ENCODE measurements around the gene MSH5. TPM values are rescaled to one million over a fixed set of nuclear protein-coding genes. Genes with fewer than 3 reads are reported as not detected.
A peak's percentile ranks its signal among the peaks of the same experiment; 100 is the strongest.

The MSH5 gene
- total and polyA plus RNA-seq, 2 of the 13 experiments (the other 11 are each of a cell fraction or from before 2014, with no cell fraction given), result 10.2 to 38.7 TPM

DNA sequence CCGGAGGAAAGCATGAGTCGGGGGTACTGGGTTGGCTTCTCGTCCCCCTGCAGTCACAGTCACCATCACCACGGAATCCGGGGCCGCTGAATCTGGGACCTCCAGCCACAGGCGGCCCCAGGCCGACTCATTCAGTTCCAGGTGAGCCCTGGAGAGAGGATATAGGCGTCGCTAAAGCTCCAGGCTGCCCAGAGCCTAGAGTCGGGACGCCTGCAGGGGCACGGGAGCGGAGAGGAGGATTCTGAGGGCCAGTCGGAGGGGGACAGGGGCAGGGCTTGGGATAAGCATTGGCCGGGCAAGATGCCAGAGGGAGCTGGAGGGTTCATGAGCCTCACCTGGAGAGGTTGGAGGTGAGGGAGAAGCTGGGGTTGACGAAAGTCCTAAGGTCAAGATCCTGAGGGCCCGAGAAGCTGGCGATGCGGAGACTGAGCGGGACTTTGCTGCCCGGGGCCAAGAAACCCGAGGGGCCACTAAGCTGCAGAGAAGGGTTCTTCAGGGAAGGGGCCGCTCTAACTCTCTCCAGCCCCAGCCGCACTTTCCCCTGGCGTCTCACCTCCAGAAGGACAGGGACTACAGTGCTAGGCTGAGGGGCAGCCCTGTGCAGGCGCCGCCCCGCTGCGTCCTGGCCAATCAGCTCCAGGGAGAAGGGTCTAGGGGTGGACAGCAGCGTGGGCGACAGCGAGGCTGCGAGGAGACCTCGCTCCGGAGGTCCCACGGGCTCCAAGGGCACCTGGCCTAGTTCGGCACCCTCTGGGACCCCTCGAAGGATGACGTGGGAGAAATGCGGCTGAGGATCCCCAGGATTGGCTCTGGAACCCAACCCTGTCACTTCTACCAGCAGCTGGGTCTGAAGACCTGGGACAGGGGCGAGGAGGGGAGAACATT is 26.3 kb downstream of the MSH5 start (continued):
- TF ChIP-seq, protein P1, sequence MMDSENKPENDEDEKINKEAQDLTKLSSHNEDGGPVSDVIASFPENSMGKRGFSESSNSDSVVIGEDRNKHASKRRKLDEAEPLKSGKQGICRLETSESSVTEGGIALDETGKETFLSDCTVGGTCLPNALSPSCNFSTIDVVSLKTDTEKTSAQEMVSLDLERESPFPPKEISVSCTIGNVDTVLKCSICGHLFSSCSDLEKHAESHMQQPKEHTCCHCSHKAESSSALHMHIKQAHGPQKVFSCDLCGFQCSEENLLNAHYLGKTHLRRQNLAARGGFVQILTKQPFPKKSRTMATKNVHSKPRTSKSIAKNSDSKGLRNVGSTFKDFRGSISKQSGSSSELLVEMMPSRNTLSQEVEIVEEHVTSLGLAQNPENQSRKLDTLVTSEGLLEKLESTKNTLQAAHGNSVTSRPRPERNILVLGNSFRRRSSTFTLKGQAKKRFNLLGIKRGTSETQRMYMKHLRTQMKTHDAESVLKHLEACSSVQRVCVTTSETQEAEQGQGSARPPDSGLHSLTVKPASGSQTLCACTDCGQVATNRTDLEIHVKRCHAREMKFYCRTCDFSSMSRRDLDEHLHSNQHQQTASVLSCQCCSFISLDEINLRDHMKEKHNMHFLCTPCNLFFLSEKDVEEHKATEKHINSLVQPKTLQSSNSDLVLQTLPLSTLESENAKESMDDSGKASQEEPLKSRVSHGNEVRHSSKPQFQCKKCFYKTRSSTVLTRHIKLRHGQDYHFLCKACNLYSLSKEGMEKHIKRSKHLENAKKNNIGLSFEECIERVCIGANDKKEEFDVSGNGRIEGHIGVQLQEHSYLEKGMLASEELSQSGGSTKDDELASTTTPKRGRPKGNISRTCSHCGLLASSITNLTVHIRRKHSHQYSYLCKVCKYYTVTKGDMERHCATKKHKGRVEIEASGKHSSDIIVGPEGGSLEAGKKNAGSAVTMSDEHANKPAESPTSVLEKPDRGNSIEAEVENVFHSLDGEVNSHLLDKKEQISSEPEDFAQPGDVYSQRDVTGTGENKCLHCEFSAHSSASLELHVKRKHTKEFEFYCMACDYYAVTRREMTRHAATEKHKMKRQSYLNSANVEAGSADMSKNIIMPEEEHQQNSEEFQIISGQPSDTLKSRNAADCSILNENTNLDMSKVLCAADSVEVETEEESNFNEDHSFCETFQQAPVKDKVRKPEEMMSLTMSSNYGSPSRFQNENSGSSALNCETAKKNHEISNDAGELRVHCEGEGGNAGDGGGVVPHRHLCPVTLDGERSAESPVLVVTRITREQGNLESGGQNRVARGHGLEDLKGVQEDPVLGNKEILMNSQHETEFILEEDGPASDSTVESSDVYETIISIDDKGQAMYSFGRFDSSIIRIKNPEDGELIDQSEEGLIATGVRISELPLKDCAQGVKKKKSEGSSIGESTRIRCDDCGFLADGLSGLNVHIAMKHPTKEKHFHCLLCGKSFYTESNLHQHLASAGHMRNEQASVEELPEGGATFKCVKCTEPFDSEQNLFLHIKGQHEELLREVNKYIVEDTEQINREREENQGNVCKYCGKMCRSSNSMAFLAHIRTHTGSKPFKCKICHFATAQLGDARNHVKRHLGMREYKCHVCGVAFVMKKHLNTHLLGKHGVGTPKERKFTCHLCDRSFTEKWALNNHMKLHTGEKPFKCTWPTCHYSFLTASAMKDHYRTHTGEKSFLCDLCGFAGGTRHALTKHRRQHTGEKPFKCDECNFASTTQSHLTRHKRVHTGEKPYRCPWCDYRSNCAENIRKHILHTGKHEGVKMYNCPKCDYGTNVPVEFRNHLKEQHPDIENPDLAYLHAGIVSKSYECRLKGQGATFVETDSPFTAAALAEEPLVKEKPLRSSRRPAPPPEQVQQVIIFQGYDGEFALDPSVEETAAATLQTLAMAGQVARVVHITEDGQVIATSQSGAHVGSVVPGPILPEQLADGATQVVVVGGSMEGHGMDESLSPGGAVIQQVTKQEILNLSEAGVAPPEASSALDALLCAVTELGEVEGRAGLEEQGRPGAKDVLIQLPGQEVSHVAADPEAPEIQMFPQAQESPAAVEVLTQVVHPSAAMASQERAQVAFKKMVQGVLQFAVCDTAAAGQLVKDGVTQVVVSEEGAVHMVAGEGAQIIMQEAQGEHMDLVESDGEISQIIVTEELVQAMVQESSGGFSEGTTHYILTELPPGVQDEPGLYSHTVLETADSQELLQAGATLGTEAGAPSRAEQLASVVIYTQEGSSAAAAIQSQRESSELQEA (CRISPR knock-in tag; IDR thresholded peaks at IDR 0.05; ENCODE audit: not compliant biosample characterization), result peak; percentile 88
- TF ChIP-seq, protein P2, sequence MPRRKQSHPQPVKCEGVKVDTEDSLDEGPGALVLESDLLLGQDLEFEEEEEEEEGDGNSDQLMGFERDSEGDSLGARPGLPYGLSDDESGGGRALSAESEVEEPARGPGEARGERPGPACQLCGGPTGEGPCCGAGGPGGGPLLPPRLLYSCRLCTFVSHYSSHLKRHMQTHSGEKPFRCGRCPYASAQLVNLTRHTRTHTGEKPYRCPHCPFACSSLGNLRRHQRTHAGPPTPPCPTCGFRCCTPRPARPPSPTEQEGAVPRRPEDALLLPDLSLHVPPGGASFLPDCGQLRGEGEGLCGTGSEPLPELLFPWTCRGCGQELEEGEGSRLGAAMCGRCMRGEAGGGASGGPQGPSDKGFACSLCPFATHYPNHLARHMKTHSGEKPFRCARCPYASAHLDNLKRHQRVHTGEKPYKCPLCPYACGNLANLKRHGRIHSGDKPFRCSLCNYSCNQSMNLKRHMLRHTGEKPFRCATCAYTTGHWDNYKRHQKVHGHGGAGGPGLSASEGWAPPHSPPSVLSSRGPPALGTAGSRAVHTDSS (CRISPR knock-in tag; conservative IDR thresholded peaks at IDR 0.05), result no peak
- TF ChIP-seq, protein P3, sequence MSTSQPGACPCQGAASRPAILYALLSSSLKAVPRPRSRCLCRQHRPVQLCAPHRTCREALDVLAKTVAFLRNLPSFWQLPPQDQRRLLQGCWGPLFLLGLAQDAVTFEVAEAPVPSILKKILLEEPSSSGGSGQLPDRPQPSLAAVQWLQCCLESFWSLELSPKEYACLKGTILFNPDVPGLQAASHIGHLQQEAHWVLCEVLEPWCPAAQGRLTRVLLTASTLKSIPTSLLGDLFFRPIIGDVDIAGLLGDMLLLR (CRISPR knock-in tag; IDR thresholded peaks at IDR 0.05), result peak; percentile 78; the same call in 1 of the 2 replicates
- TF ChIP-seq MEF2D (CRISPR knock-in tag; IDR thresholded peaks at IDR 0.05) (peak; percentile 59; the same call in 1 of the 2 replicates), ZBTB7B (CRISPR knock-in tag; IDR thresholded peaks at IDR 0.05) (peak; percentile 95), FOXC1 (CRISPR knock-in tag; IDR thresholded peaks at IDR 0.05; ENCODE audit: borderline replicate concordance) (0 out of 2 replicates have a peak, but pooled peaks have one; percentile 44), SNAPC4 (CRISPR knock-in tag; IDR thresholded peaks at IDR 0.05) (no peak), MTA1 (CRISPR knock-in tag; IDR thresholded peaks at IDR 0.05; ENCODE audit: borderline replicate concordance) (peak; percentile 56; the same call in 1 of the 2 replicates)
- TF ChIP-seq, protein P4, sequence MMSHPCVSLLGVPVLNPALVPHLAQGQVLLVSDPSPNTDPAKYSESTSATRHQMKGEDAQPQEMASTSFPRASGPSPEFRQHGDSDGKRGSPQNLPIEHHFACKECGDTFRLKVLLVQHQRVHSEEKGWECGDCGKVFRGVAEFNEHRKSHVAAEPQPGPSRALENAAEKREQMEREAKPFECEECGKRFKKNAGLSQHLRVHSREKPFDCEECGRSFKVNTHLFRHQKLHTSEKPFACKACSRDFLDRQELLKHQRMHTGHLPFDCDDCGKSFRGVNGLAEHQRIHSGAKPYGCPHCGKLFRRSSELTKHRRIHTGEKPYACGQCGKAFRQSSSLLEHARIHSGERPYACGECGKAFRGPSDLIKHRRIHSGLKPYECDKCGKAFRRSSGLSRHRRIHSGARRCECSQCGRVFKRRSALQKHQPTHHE (CRISPR knock-in tag; IDR thresholded peaks at IDR 0.05; ENCODE audit: borderline replicate concordance), result peak; percentile 47; the same call in 1 of the 2 replicates

Measured in HepG2 (cell line).